ENCODE data around the gene GNLY. TPM values are rescaled to one million over a fixed set of nuclear protein-coding genes. Genes with fewer than 3 reads are reported as not detected.
A peak's percentile ranks its signal among the peaks of the same experiment; 100 is the strongest.

Gene GNLY
- total and polyA plus RNA-seq, 2 donors (not counting 3 experiments of a cell fraction or from before 2014, with no cell fraction given), result not detected

GRCh38 chr2:85662899-85663593 is 31.1 kb upstream of the GNLY start:
- H4K20me1 ChIP-seq (replicated peaks; ENCODE audit: control insufficient read depth, extremely low read depth, insufficient read depth, low read length), result no peaks in the 10 kb centered on the region
- FAIRE-seq, result peak; percentile 99
- H2AFZ ChIP-seq (ENCODE audit: low read depth, low read length), result no peak overlapping the region
- H3K79me2 ChIP-seq (ENCODE audit: control insufficient read depth, insufficient read depth, low read length), result no peaks in the 10 kb centered on the region
- intact Hi-C loops (cut with micrococcal nuclease), result no loop called here
- H3K9ac ChIP-seq (replicated peaks; ENCODE audit: extremely low read depth, insufficient read depth, low read length), result no peak overlapping the region
- dilution Hi-C loops (cut with MboI; ENCODE audit: extremely low pct_ligation_motif_present, low sequenced_read_pairs), result no loop called here
- TF ChIP-seq MYC (IDR thresholded peaks at IDR 0.05; ENCODE audit: low read depth, low read length) (no peak), POLR2A (IDR thresholded peaks at IDR 0.05; ENCODE audit: low read depth, low read length) (no peak), POLR2AphosphoS5 (IDR thresholded peaks at IDR 0.05; ENCODE audit: insufficient read depth, low read depth, low read length) (peak; percentile 79), JUN (IDR thresholded peaks at IDR 0.05; ENCODE audit: borderline replicate concordance, insufficient read depth, insufficient read length, low read depth) (peak; percentile 70), MAX (IDR thresholded peaks at IDR 0.05; ENCODE audit: insufficient read depth, insufficient read length) (no peak), EZH2 (IDR thresholded peaks at IDR 0.05; ENCODE audit: borderline replicate concordance, low read depth, low read length, severe bottlenecking) (no peak), CTCF (IDR thresholded peaks at IDR 0.05; ENCODE audit: extremely low read depth in 1 of 2, insufficient read depth in 1 of 2, low read depth in 1 of 2, low read length in 2 of 2) (no peak), GATA2 (IDR thresholded peaks at IDR 0.05; ENCODE audit: insufficient read depth, insufficient read length, low read depth, low read length) (peak; percentile 49), FOS (IDR thresholded peaks at IDR 0.05; ENCODE audit: borderline replicate concordance, insufficient read depth, low read length) (peak; percentile 95)
- H3K27ac ChIP-seq (ENCODE audit: insufficient read depth, low read depth, low read length), result no peak overlapping the region
- H3K4me2 ChIP-seq (ENCODE audit: insufficient read depth, low read length), result no peak overlapping the region
- BruUV-seq (replicated peaks), result no TSS peak
- CTCF ChIA-PET, result interaction anchor here (0.7 to 2.6 kb wide), 7 partner anchors 14 to 216 kb away, joined by 3 to 12 read pairs (median 4); no protein-coding TSS in a partner anchor
- DNase-seq (ENCODE audit: low read depth, low spot score), result peak; percentile 90
- no peaks in the 10 kb centered on the region for H3K36me3 ChIP-seq (ENCODE audit: control insufficient read depth in 2 of 2, extremely low read depth in 1 of 2, insufficient read depth in 2 of 2, low read length in 2 of 2)
- H3K9me3 ChIP-seq (replicated peaks; ENCODE audit: control insufficient read depth, insufficient read depth, low read length), result no peaks in the 10 kb centered on the region
- POLR2A ChIA-PET, result interaction anchor here (0.7 kb wide), 1 partner anchor 78 kb away, joined by 7 read pairs; no protein-coding TSS in a partner anchor
- H3K4me1 ChIP-seq (ENCODE audit: control insufficient read depth, extremely low read depth, insufficient read depth, low read length), result peaks cover 23% of the 10 kb centered on the region
- no peaks in the 10 kb centered on the region for H3K9me1 ChIP-seq (replicated peaks; ENCODE audit: control insufficient read depth, extremely low read depth, insufficient read depth, low read length)
- no peaks in the 10 kb centered on the region for H3K27me3 ChIP-seq (ENCODE audit: control insufficient read depth in 2 of 2, insufficient read depth in 2 of 2, low read length in 2 of 2)
- no peak overlapping the region for H3K4me3 ChIP-seq (replicated peaks in 1 of 3; ENCODE audit: insufficient read depth in 1 of 3, low read depth in 1 of 3, low read length in 3 of 3)

Measured in endothelial cell of umbilical vein (primary cell).